ENCODE data around the gene FRRS1. TPM values are rescaled to one million over a fixed set of nuclear protein-coding genes. Genes with fewer than 3 reads are reported as not detected.
A peak's percentile ranks its signal among the peaks of the same experiment; 100 is the strongest.

The FRRS1 gene
- total and polyA plus RNA-seq, 10 of the 15 experiments (the other 5 are each of a cell fraction or from before 2014, with no cell fraction given): 0.13 to 18.9 (median 8.0) TPM

- TF ChIP-seq POU2F2 (IDR thresholded peaks at IDR 0.05; ENCODE audit: borderline replicate concordance, low read depth, low read length): no peak
- no peak for TF ChIP-seq REST (IDR thresholded peaks at IDR 0.05; ENCODE audit: low read depth, low read length)
- no peak for TF ChIP-seq RELA (IDR thresholded peaks at IDR 0.05; ENCODE audit: borderline replicate concordance, partially characterized antibody)
- TF ChIP-seq RELB (IDR thresholded peaks at IDR 0.05; ENCODE audit: low read depth): peak; percentile 18; the same call in 1 of the 2 replicates
- TF ChIP-seq, protein P1, sequence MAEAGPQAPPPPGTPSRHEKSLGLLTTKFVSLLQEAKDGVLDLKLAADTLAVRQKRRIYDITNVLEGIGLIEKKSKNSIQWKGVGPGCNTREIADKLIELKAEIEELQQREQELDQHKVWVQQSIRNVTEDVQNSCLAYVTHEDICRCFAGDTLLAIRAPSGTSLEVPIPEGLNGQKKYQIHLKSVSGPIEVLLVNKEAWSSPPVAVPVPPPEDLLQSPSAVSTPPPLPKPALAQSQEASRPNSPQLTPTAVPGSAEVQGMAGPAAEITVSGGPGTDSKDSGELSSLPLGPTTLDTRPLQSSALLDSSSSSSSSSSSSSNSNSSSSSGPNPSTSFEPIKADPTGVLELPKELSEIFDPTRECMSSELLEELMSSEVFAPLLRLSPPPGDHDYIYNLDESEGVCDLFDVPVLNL (IDR thresholded peaks at IDR 0.05; ENCODE audit: low read depth, low read length): no peak
- TF ChIP-seq GABPA (IDR thresholded peaks at IDR 0.05; ENCODE audit: low read depth): no peak
- no peak for TF ChIP-seq SREBF2 (IDR thresholded peaks at IDR 0.05; ENCODE audit: low read length)
- TF ChIP-seq ZNF384 (IDR thresholded peaks at IDR 0.05; ENCODE audit: borderline replicate concordance, low read depth, low read length): no peak
- no peak for TF ChIP-seq NR2C2 (IDR thresholded peaks at IDR 0.05; ENCODE audit: borderline replicate concordance, control insufficient read depth, insufficient read length, low read depth)
- no peak for TF ChIP-seq CHD1 (IDR thresholded peaks at IDR 0.05; ENCODE audit: low read depth, low read length)
- no peak for TF ChIP-seq CHD2 (IDR thresholded peaks at IDR 0.05; ENCODE audit: borderline replicate concordance, low read depth, low read length)
- TF ChIP-seq BCLAF1 (IDR thresholded peaks at IDR 0.05): no peak
- TF ChIP-seq YY1 (IDR thresholded peaks at IDR 0.05; ENCODE audit: low read depth, low read length): no peak
- TF ChIP-seq TCF7 (IDR thresholded peaks at IDR 0.05; ENCODE audit: borderline replicate concordance): no peak
- no peak for TF ChIP-seq SUZ12 (IDR thresholded peaks at IDR 0.05; ENCODE audit: unreplicated experiment)
- TF ChIP-seq CEBPB (IDR thresholded peaks at IDR 0.05; ENCODE audit: borderline replicate concordance in 1 of 2, low read depth in 2 of 2, low read length in 2 of 2): no peak
- no peak for TF ChIP-seq TBL1XR1 (IDR thresholded peaks at IDR 0.05; ENCODE audit: low read depth, low read length)
- TF ChIP-seq, protein P2, sequence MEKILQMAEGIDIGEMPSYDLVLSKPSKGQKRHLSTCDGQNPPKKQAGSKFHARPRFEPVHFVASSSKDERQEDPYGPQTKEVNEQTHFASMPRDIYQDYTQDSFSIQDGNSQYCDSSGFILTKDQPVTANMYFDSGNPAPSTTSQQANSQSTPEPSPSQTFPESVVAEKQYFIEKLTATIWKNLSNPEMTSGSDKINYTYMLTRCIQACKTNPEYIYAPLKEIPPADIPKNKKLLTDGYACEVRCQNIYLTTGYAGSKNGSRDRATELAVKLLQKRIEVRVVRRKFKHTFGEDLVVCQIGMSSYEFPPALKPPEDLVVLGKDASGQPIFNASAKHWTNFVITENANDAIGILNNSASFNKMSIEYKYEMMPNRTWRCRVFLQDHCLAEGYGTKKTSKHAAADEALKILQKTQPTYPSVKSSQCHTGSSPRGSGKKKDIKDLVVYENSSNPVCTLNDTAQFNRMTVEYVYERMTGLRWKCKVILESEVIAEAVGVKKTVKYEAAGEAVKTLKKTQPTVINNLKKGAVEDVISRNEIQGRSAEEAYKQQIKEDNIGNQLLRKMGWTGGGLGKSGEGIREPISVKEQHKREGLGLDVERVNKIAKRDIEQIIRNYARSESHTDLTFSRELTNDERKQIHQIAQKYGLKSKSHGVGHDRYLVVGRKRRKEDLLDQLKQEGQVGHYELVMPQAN (conservative IDR thresholded peaks at IDR 0.05): no peak
These were observed 8.3 kb downstream of the FRRS1 start (continued) for GRCh38 chr1:99758073-99758511.
